ENCODE results near the gene C12orf76. TPM values are rescaled to one million over a fixed set of nuclear protein-coding genes. Genes with fewer than 3 reads are reported as not detected.

Gene C12orf76
- polyA plus RNA-seq, 1 experiment: 10.0 TPM

GRCh38 chr12:110047297-110047940 lies 903 bp downstream of the C12orf76 start:
- H3K27me3 ChIP-seq (ENCODE audit: control insufficient read depth, insufficient read depth, low read length): no peaks in the 10 kb centered on the region
- no peak for DNase-seq (ENCODE audit: low read depth)
- no peaks in the 10 kb centered on the region for H3K36me3 ChIP-seq (ENCODE audit: control insufficient read depth, insufficient read depth, low read length)
- TF ChIP-seq, protein P1, sequence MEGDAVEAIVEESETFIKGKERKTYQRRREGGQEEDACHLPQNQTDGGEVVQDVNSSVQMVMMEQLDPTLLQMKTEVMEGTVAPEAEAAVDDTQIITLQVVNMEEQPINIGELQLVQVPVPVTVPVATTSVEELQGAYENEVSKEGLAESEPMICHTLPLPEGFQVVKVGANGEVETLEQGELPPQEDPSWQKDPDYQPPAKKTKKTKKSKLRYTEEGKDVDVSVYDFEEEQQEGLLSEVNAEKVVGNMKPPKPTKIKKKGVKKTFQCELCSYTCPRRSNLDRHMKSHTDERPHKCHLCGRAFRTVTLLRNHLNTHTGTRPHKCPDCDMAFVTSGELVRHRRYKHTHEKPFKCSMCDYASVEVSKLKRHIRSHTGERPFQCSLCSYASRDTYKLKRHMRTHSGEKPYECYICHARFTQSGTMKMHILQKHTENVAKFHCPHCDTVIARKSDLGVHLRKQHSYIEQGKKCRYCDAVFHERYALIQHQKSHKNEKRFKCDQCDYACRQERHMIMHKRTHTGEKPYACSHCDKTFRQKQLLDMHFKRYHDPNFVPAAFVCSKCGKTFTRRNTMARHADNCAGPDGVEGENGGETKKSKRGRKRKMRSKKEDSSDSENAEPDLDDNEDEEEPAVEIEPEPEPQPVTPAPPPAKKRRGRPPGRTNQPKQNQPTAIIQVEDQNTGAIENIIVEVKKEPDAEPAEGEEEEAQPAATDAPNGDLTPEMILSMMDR (IDR thresholded peaks at IDR 0.05; ENCODE audit: insufficient read depth, low read depth, low read length): no peak
- POLR2A ChIA-PET: interaction anchor here (0.6 kb wide), 1 partner anchor 986 kb away, joined by 5 read pairs; no protein-coding TSS in a partner anchor
- CTCF ChIA-PET: interaction anchor here (0.5 kb wide), 1 partner anchor 30 kb away, joined by 4 read pairs; no protein-coding TSS in a partner anchor
- H3K4me3 ChIP-seq (ENCODE audit: low read depth, low read length): peak overlapping the region; percentile 73

DNA sequence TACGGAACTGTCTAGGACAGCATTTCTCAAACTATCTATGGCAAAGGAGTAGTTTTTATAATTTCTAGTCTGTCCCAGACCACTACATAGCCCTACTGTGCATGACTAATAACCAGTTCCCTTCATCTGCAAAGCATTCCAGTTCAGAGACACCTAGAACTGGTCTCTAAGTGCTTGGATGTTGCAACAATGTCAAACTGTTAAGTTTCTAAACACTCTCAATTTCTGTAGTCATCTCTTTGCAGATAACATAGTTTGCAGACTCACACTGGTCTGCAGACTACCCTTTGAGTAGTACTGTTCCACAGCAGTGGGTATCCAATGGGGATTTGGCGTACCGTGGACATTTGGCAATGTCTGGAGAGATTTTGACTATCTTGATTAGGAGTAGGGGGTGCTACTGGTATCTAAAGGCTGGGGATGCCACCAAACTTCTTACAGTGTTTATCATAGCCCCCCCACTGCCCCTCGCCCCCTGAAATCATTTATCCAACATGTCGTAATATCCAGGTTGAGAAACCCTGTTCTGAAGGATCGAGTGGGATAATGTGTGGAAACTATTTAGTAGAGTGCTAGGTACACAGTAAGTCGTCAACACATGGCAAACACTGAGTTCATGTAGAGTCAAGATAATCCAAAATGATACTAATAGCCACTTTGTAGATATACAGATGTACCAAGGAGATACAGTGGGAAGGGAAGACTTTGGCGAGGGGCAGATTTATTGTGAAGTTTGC lies 1.7 kb downstream of the C12orf76 start:
- Histone ChIP-seq H3K27me3 (ENCODE audit: control insufficient read depth, insufficient read depth, low read length) (no peaks in the 10 kb centered on the region), H3K36me3 (ENCODE audit: control insufficient read depth, insufficient read depth, low read length) (peaks cover 4% of the 10 kb centered on the region), H3K4me3 (ENCODE audit: low read depth, low read length) (no peak overlapping the region)
- CTCF ChIA-PET: no interaction called here
- POLR2A ChIA-PET: no interaction called here
- TF ChIP-seq, protein P1 (IDR thresholded peaks at IDR 0.05; ENCODE audit: insufficient read depth, low read depth, low read length): no peak
- no peak for DNase-seq (ENCODE audit: low read depth)

- Histone ChIP-seq H3K4me3 (ENCODE audit: low read depth, low read length) (no peak overlapping the region), H3K36me3 (ENCODE audit: control insufficient read depth, insufficient read depth, low read length) (peaks cover 13% of the 10 kb centered on the region), H3K27me3 (ENCODE audit: control insufficient read depth, insufficient read depth, low read length) (no peaks in the 10 kb centered on the region)
- TF ChIP-seq, protein P1 (IDR thresholded peaks at IDR 0.05; ENCODE audit: insufficient read depth, low read depth, low read length): no peak
- POLR2A ChIA-PET: no interaction called here
- DNase-seq (ENCODE audit: low read depth): no peak
- CTCF ChIA-PET: interaction anchor here (0.7 to 2.1 kb wide), 4 partner anchors 13 to 443 kb away, joined by 3 to 6 read pairs (median 3); no protein-coding TSS in a partner anchor
Observed at GRCh38 chr12:110042264-110042663, 6.1 kb downstream of the C12orf76 start.

DNA sequence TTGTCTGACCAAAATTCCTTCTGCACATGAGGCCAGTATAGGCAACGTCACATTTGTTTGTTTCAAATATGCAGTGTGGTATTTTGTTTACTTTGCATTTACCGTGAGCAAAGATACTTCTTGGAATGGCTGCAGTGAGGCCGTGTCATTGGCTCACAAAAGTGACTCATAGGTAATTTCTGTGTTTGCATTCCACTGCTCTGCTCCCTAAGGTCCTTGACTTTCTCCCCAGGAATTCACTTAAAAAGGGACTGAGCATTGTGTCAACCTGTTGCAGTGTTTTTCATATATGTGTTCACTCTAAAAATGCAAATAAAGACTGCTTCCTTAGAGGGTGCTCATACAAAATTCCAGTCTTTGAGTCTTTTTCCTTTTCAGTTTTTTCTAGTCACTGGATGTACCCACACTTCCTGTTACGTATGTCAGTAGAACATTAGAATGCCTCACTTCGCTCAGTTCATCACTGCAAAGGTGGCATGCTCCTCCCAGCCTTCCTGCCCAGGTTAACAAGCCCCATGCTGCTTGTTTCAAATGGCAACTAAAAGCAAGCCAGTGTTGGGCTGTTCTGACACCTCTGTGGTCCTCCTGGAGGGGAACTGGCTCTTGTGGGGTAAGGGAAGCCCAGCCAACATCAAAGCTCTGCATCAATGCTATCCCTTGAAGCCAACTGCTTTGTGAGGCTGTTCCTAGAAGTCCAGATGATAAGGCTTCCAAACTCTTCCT lies 9.1 kb downstream of the C12orf76 start:
- Histone ChIP-seq H3K4me3 (ENCODE audit: low read depth, low read length) (no peak overlapping the region), H3K36me3 (ENCODE audit: control insufficient read depth, insufficient read depth, low read length) (peaks cover 23% of the 10 kb centered on the region), H3K27me3 (ENCODE audit: control insufficient read depth, insufficient read depth, low read length) (no peaks in the 10 kb centered on the region)
- CTCF ChIA-PET: interaction anchor here (0.9 kb wide), 1 partner anchor 15 kb away, joined by 3 read pairs; no protein-coding TSS in a partner anchor
- POLR2A ChIA-PET: no interaction called here
- DNase-seq (ENCODE audit: low read depth): peak; percentile 89
- TF ChIP-seq, protein P1 (IDR thresholded peaks at IDR 0.05; ENCODE audit: insufficient read depth, low read depth, low read length): no peak

- Histone ChIP-seq H3K4me3 (ENCODE audit: low read depth, low read length) (no peak overlapping the region), H3K27me3 (ENCODE audit: control insufficient read depth, insufficient read depth, low read length) (no peaks in the 10 kb centered on the region), H3K36me3 (ENCODE audit: control insufficient read depth, insufficient read depth, low read length) (peaks cover 25% of the 10 kb centered on the region)
- TF ChIP-seq, protein P1 (IDR thresholded peaks at IDR 0.05; ENCODE audit: insufficient read depth, low read depth, low read length): no peak
- ChIA-PET CTCF (interaction anchor here (2.2 to 4.0 kb wide), 2 partner anchors 9 to 15 kb away, joined by 6 to 14 read pairs; no protein-coding TSS in a partner anchor), POLR2A (interaction anchor here (0.6 to 0.7 kb wide), 2 partner anchors 15 to 429 kb away, joined by 3 read pairs; partner anchors contain the start of gene GPN3)
- no peak for DNase-seq (ENCODE audit: low read depth)
Observed at GRCh38 chr12:110038741-110039084, 9.6 kb downstream of the C12orf76 start.

All from BJ (cell line).